ENCODE results near the gene SEMA3E.

- TF ChIP-seq SUZ12 (IDR thresholded peaks at IDR 0.05; ENCODE audit: extremely low read depth, insufficient read depth, insufficient read length) = no peak
- no peak for TF ChIP-seq ZNF274 (IDR thresholded peaks at IDR 0.05; ENCODE audit: low read depth, low read length)
Observed at GRCh38 chr7:83427884-83428283, 221.1 kb downstream of the SEMA3E start.
